ENCODE results near the gene EPHA5.

DNA sequence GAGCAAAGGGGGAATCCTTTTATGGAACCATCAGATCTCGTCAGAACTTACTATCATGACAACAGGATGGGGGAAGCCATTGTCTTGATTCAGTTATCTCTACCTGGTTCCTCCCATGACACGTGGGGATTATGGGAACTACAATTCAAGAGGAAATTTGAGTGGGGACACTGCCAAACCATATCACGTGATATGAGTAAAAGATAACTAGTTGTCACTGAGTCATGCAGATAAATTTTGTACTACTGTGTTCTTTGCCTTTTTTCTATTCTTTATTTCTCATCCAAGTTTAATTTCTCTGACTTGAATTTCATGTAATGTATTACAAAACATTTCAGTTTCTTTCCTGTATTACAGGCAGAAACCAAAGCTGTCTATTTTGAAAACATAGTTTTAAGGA lies 383.2 kb downstream of the EPHA5 start:
- no peak for TF ChIP-seq CTCF (optimal IDR thresholded peaks at IDR 0.05 in 1 of 3, IDR thresholded peaks at IDR 0.05 in 1 of 3, conservative IDR thresholded peaks at IDR 0.05 in 1 of 3; ENCODE audit: extremely low read depth in 1 of 3, insufficient read depth in 2 of 3, low read length in 3 of 3)
- TF ChIP-seq EZH2 (IDR thresholded peaks at IDR 0.05; ENCODE audit: low read length): no peak

All from keratinocyte (primary cell).